Measurements from ENCODE around the gene TBC1D4. TPM values are rescaled to one million over a fixed set of nuclear protein-coding genes. Genes with fewer than 3 reads are reported as not detected.

Gene TBC1D4
- total RNA-seq, 1 donor from 2014 or later = 25.6 TPM

GRCh38 chr13:75415171-75415570 is 66.8 kb downstream of the TBC1D4 start:
- H3K9ac ChIP-seq (ENCODE audit: low read length) = no peak overlapping the region
- no peak overlapping the region for H2AFZ ChIP-seq (ENCODE audit: low read depth, low read length)
- H4K20me1 ChIP-seq (ENCODE audit: insufficient read depth, low read length) = peaks cover 20% of the 10 kb centered on the region
- DNase-seq (ENCODE audit: low read depth) (no peak), FAIRE-seq (no peak)
- H3K9me3 ChIP-seq (ENCODE audit: insufficient read depth, low read depth, low read length) = no peaks in the 10 kb centered on the region
- no peaks in the 10 kb centered on the region for H3K27me3 Mint-ChIP-seq (ENCODE audit: low read depth, unreplicated experiment)
- H3K9me3 Mint-ChIP-seq (ENCODE audit: unreplicated experiment) = no peaks in the 10 kb centered on the region
- H3K27ac Mint-ChIP-seq (ENCODE audit: unreplicated experiment) = peak overlapping the region; percentile 35
- peaks cover 12% of the 10 kb centered on the region for H3K4me1 Mint-ChIP-seq (ENCODE audit: low read depth, unreplicated experiment)
- H3K36me3 ChIP-seq (ENCODE audit: insufficient read depth, low read length) = no peaks in the 10 kb centered on the region
- peak overlapping the region; percentile 34 for H3K27ac ChIP-seq (ENCODE audit: low read depth, low read length)
- H3K4me3 ChIP-seq (ENCODE audit: insufficient read depth, low read depth, low read length) = no peak overlapping the region
- H3K4me2 ChIP-seq (ENCODE audit: low read length) = peak overlapping the region; percentile 52
- H3K4me3 Mint-ChIP-seq (ENCODE audit: unreplicated experiment) = no peak overlapping the region
- H3K79me2 ChIP-seq (ENCODE audit: insufficient read depth, low read length) = peaks cover 20% of the 10 kb centered on the region
- TF ChIP-seq EZH2 (IDR thresholded peaks at IDR 0.05; ENCODE audit: insufficient read depth, low read length) = no peak
- no peaks in the 10 kb centered on the region for H3K27me3 ChIP-seq (ENCODE audit: insufficient read depth, low read length)
- H3K36me3 Mint-ChIP-seq (ENCODE audit: low read depth, unreplicated experiment) = peaks cover 1% of the 10 kb centered on the region
- H3K4me1 ChIP-seq (ENCODE audit: insufficient read depth, low read length) = peaks cover 25% of the 10 kb centered on the region

GRCh38 chr13:75414036-75414827 is 67.7 kb downstream of the TBC1D4 start:
- no peaks in the 10 kb centered on the region for H3K9me3 Mint-ChIP-seq (ENCODE audit: unreplicated experiment)
- TF ChIP-seq CTCF (IDR thresholded peaks at IDR 0.05; ENCODE audit: insufficient read depth, low read depth, low read length) (no peak), EZH2 (IDR thresholded peaks at IDR 0.05; ENCODE audit: insufficient read depth, low read length) (no peak)
- peaks cover 23% of the 10 kb centered on the region for H4K20me1 ChIP-seq (ENCODE audit: insufficient read depth, low read length)
- DNase-seq (ENCODE audit: low read depth) = no peak
- H3K27me3 ChIP-seq (ENCODE audit: insufficient read depth, low read length) = no peaks in the 10 kb centered on the region
- H3K4me2 ChIP-seq (ENCODE audit: low read length) = no peak overlapping the region
- H3K27me3 Mint-ChIP-seq (ENCODE audit: low read depth, unreplicated experiment) = no peaks in the 10 kb centered on the region
- no peak overlapping the region for H2AFZ ChIP-seq (ENCODE audit: low read depth, low read length)
- H3K4me1 ChIP-seq (ENCODE audit: insufficient read depth, low read length) = peaks cover 25% of the 10 kb centered on the region
- no peak for FAIRE-seq
- H3K36me3 ChIP-seq (ENCODE audit: insufficient read depth, low read length) = no peaks in the 10 kb centered on the region
- H3K27ac ChIP-seq (ENCODE audit: low read depth, low read length) = no peak overlapping the region
- H3K4me3 Mint-ChIP-seq (ENCODE audit: unreplicated experiment) = no peak overlapping the region
- H3K4me3 ChIP-seq (ENCODE audit: insufficient read depth, low read depth, low read length) = no peak overlapping the region
- H3K79me2 ChIP-seq (ENCODE audit: insufficient read depth, low read length) = peaks cover 20% of the 10 kb centered on the region
- H3K27ac Mint-ChIP-seq (ENCODE audit: unreplicated experiment) = no peak overlapping the region
- no peak overlapping the region for H3K9ac ChIP-seq (ENCODE audit: low read length)
- H3K9me3 ChIP-seq (ENCODE audit: insufficient read depth, low read depth, low read length) = no peaks in the 10 kb centered on the region
- H3K4me1 Mint-ChIP-seq (ENCODE audit: low read depth, unreplicated experiment) = peaks cover 12% of the 10 kb centered on the region
- peaks cover 1% of the 10 kb centered on the region for H3K36me3 Mint-ChIP-seq (ENCODE audit: low read depth, unreplicated experiment)

- Histone ChIP-seq H3K9me3 (ENCODE audit: insufficient read depth, low read depth, low read length) (no peaks in the 10 kb centered on the region), H3K79me2 (ENCODE audit: insufficient read depth, low read length) (peaks cover 18% of the 10 kb centered on the region), H3K27ac (ENCODE audit: low read depth, low read length) (no peak overlapping the region), H2AFZ (ENCODE audit: low read depth, low read length) (no peak overlapping the region), H3K4me3 (ENCODE audit: insufficient read depth, low read depth, low read length) (no peak overlapping the region), H3K27me3 (ENCODE audit: insufficient read depth, low read length) (no peaks in the 10 kb centered on the region), H3K36me3 (ENCODE audit: insufficient read depth, low read length) (no peaks in the 10 kb centered on the region), H3K4me2 (ENCODE audit: low read length) (no peak overlapping the region), H4K20me1 (ENCODE audit: insufficient read depth, low read length) (peaks cover 25% of the 10 kb centered on the region), H3K9ac (ENCODE audit: low read length) (no peak overlapping the region), H3K4me1 (ENCODE audit: insufficient read depth, low read length) (peaks cover 18% of the 10 kb centered on the region)
- H3K27me3 Mint-ChIP-seq (ENCODE audit: low read depth, unreplicated experiment) = no peaks in the 10 kb centered on the region
- peaks cover 17% of the 10 kb centered on the region for H3K4me1 Mint-ChIP-seq (ENCODE audit: low read depth, unreplicated experiment)
- FAIRE-seq = no peak
- no peak overlapping the region for H3K27ac Mint-ChIP-seq (ENCODE audit: unreplicated experiment)
- TF ChIP-seq EZH2 (IDR thresholded peaks at IDR 0.05; ENCODE audit: insufficient read depth, low read length) (no peak), CTCF (IDR thresholded peaks at IDR 0.05; ENCODE audit: insufficient read depth, low read depth, low read length) (no peak)
- peaks cover 1% of the 10 kb centered on the region for H3K36me3 Mint-ChIP-seq (ENCODE audit: low read depth, unreplicated experiment)
- H3K4me3 Mint-ChIP-seq (ENCODE audit: unreplicated experiment) = no peak overlapping the region
- H3K9me3 Mint-ChIP-seq (ENCODE audit: unreplicated experiment) = no peaks in the 10 kb centered on the region
- no peak for DNase-seq (ENCODE audit: low read depth)
These were observed 69.9 kb downstream of the TBC1D4 start for GRCh38 chr13:75411924-75412537.

Data from astrocyte (in vitro differentiated cells and primary cell).